Stimulated activated naive B cell treated with anti-CD40 and anti-IgM and Interleukin-4, amounts not matched to agents 10 μg/mL and 1 μg/mL and 100 μg/mL, for 72 hours (primary cell): Measurements from ENCODE around the gene TEKT2.

Experiments
- ATAC-seq, 2 donors: fragments of 150-1000 bp; cut with Tn5 transposase; replicated peaks; 2 replicates each; pipeline ENCODE4 v1.10.0; 2021; ENCODE audit warnings: moderate library complexity in 1 of 2
- DNase-seq: peaks from one replicate; pipeline ENCODE4 v3.0.0; 2021
- H3K27ac Mint-ChIP-seq: one replicate; pipeline ENCODE4 v1.8.0; 2022; ENCODE audit warnings: mild to moderate bottlenecking, mixed read lengths
- H3K27me3 Mint-ChIP-seq, 2 donors: one replicate each; pipeline ENCODE4 v1.8.0; 2022; ENCODE audit warnings: mixed read lengths in 2 of 2
- H3K36me3 Mint-ChIP-seq, 2 donors: one replicate each; pipeline ENCODE4 v1.8.0; 2022; ENCODE audit warnings: mixed read lengths in 2 of 2, mild to moderate bottlenecking in 1 of 2
- H3K4me1 Mint-ChIP-seq, 2 donors: one replicate each; pipeline ENCODE4 v1.8.0; 2022; ENCODE audit warnings: mixed read lengths in 2 of 2, mild to moderate bottlenecking in 1 of 2
- H3K4me3 Mint-ChIP-seq, 2 donors: one replicate each; pipeline ENCODE4 v1.8.0; 2022; ENCODE audit warnings: mild to moderate bottlenecking in 2 of 2, mixed read lengths in 2 of 2, moderate library complexity in 1 of 2
- H3K9me3 Mint-ChIP-seq, 2 donors: one replicate each; pipeline ENCODE4 v1.8.0; 2022; ENCODE audit warnings: mixed read lengths in 2 of 2, mild to moderate bottlenecking in 1 of 2

TEKT2 gene

GRCh38 chr1:36137226-36137625 is 53.3 kb downstream of the TEKT2 start:
- H3K4me1 Mint-ChIP-seq, result peaks cover 9 to 26% of the 10 kb centered on the region in 2 donors
- no peaks in the 10 kb centered on the region for H3K9me3 Mint-ChIP-seq
- no peak overlapping the region for H3K27ac Mint-ChIP-seq
- no peak for ATAC-seq
- H3K36me3 Mint-ChIP-seq, result peaks cover 14 to 44% of the 10 kb centered on the region in 2 donors
- H3K27me3 Mint-ChIP-seq, result no peaks in the 10 kb centered on the region
- H3K4me3 Mint-ChIP-seq, result no peak overlapping the region
- no peak for DNase-seq

DNA sequence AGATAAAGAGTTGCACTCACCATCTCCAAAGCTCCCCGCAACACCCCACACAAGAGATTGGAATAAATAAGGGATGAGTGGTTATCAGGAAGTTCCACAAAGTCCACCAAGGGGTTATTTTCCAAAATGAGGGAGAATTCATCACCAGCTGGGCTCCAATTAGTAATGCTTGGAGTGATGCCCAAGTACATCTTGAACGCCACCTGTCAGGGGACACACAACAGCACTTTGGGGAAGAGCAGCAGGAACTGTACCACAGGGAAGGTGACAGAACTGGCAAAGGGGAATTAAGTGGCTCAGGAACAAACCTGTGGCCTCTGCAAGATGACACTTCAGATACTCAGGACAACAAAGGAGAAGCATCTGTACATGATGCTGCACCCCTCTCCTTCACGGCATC is 53.9 kb downstream of the TEKT2 start:
- no peak for DNase-seq
- Mint-ChIP-seq H3K27me3 (no peaks in the 10 kb centered on the region), H3K4me1 (peaks cover 9 to 28% of the 10 kb centered on the region in 2 donors), H3K36me3 (peaks cover 14 to 44% of the 10 kb centered on the region in 2 donors), H3K27ac (no peak overlapping the region), H3K4me3 (no peak overlapping the region), H3K9me3 (no peaks in the 10 kb centered on the region)
- ATAC-seq, result no peak
